NT2/D1 (cell line): ENCODE data around the gene CLDN20.

Experiments
- SUZ12 ChIP-seq: IDR thresholded peaks from 2 replicates; pipeline ENCODE4 v1.6.1; 2011; ENCODE audit not compliant: insufficient read length, insufficient read depth; ENCODE audit errors: extremely low read depth
- YY1 ChIP-seq: IDR thresholded peaks from 2 replicates; pipeline ENCODE4 v1.6.1; 2011; ENCODE audit not compliant: insufficient read length, insufficient read depth

DNA sequence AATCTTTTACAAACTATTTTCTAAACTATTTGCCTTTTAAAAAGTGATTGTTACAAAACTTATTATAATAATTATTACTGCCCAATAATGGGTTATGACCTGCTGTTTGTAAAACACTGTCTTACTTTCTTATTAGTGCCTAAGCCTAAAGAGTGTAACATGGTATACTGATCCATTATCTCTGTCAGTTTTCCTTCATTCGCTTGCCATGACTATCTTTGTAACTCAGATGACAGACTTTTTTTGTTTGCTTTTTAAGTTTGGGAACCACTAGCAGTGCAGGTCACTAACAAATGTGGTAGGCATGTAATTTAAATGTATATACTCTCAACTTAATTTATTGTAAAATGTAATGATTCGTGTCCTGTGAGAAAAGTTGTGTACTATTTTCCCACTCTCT is 60.4 kb downstream of the CLDN20 start:
- TF ChIP-seq SUZ12 (no peak), YY1 (no peak)
